Neuronal stem cell (in vitro differentiated cells): ENCODE results near the gene PCDHA9.

Experiments
- DNase-seq: peaks from one replicate; pipeline ENCODE4 v3.0.0-alpha.2; 2013; ENCODE audit warnings: low spot score
- H2AFZ ChIP-seq: one replicate; pipeline ENCODE4 v1.6.1; 2013; ENCODE audit warnings: mild to moderate bottlenecking, low read length, inconsistent platforms
- H2AK5ac ChIP-seq: 2 replicates; pipeline ENCODE4 v1.6.1; 2013; ENCODE audit warnings: low read depth, mild to moderate bottlenecking, inconsistent platforms, low read length, moderate library complexity, mixed read lengths
- H2BK120ac ChIP-seq: 2 replicates; pipeline ENCODE4 v1.6.1; 2013; ENCODE audit warnings: low read depth, mild to moderate bottlenecking, inconsistent platforms, low read length, moderate library complexity, mixed read lengths
- H2BK12ac ChIP-seq: one replicate; pipeline ENCODE4 v1.6.1; 2013; ENCODE audit warnings: low read length, inconsistent platforms
- H2BK15ac ChIP-seq: 2 replicates; pipeline ENCODE4 v1.6.1; 2013; ENCODE audit warnings: mild to moderate bottlenecking, low read length, inconsistent platforms, mixed read lengths
- H2BK5ac ChIP-seq: one replicate; pipeline ENCODE4 v1.6.1; 2013; ENCODE audit warnings: inconsistent platforms, mild to moderate bottlenecking, low read length, moderate library complexity
- H3K14ac ChIP-seq: one replicate; pipeline ENCODE4 v1.6.1; 2013; ENCODE audit warnings: low read length, inconsistent platforms
- H3K18ac ChIP-seq: 2 replicates; pipeline ENCODE4 v1.6.1; 2013; ENCODE audit warnings: low read length, inconsistent platforms
- H3K23ac ChIP-seq: 2 replicates; pipeline ENCODE4 v1.6.1; 2013; ENCODE audit warnings: low read depth, mild to moderate bottlenecking, mixed read lengths, low read length, inconsistent platforms; ENCODE audit not compliant: poor library complexity
- H3K27ac ChIP-seq: replicated peaks from 3 replicates; pipeline ENCODE4 v1.5.1; 2013; ENCODE audit warnings: low read length, inconsistent platforms
- H3K27me3 ChIP-seq, 3 experiments: 2 replicates each; pipeline ENCODE4 v1.6.1; 2013; ENCODE audit warnings: low read length in 3 of 3, mild to moderate bottlenecking in 2 of 3, inconsistent platforms in 1 of 3, low read depth in 1 of 3, mixed read lengths in 1 of 3, moderate library complexity in 1 of 3; ENCODE audit not compliant: control insufficient read depth in 3 of 3, insufficient read depth in 3 of 3
- H3K36me3 ChIP-seq, 2 donors: replicated peaks in 1 of 2; 2 replicates each; pipeline ENCODE4 v1.6.1; 2013; ENCODE audit warnings: low read length in 2 of 2; ENCODE audit not compliant: control insufficient read depth in 2 of 2, insufficient read depth in 2 of 2
- H3K4ac ChIP-seq: 2 replicates; pipeline ENCODE4 v1.6.1; 2013; ENCODE audit warnings: inconsistent platforms, mild to moderate bottlenecking, low read length, moderate library complexity
- H3K4me1 ChIP-seq, 2 donors: 1 replicate in 1 of 2; 2 replicates in 1 of 2; pipeline ENCODE4 v1.6.1; 2013; ENCODE audit warnings: low read length in 2 of 2, low read depth in 1 of 2; ENCODE audit not compliant: control insufficient read depth in 2 of 2, insufficient read depth in 1 of 2
- H3K4me2 ChIP-seq: one replicate; pipeline ENCODE4 v1.6.1; 2013; ENCODE audit warnings: mild to moderate bottlenecking, low read length, inconsistent platforms; ENCODE audit not compliant: insufficient read depth, poor library complexity, severe bottlenecking
- H3K4me3 ChIP-seq, 2 donors: 2 replicates each; pipeline ENCODE4 v1.5.1; 2013; ENCODE audit warnings: low read length in 2 of 2, mild to moderate bottlenecking in 2 of 2, inconsistent platforms in 1 of 2, moderate library complexity in 1 of 2
- H3K79me1 ChIP-seq: one replicate; pipeline ENCODE4 v1.6.1; 2013; ENCODE audit warnings: low read depth, mild to moderate bottlenecking, inconsistent platforms, low read length, moderate library complexity
- H3K9ac ChIP-seq: one replicate; pipeline ENCODE4 v1.6.1; 2013; ENCODE audit warnings: mild to moderate bottlenecking, low read depth, low read length, inconsistent platforms; ENCODE audit not compliant: poor library complexity
- H3K9me3 ChIP-seq, 2 donors: replicated peaks in 1 of 2; 2 replicates each; pipeline versions ENCODE3 to v1.6.1; 2013; ENCODE audit warnings: low read length in 2 of 2, mild to moderate bottlenecking in 2 of 2, inconsistent platforms in 1 of 2, low read depth in 1 of 2, mixed read lengths in 1 of 2, moderate library complexity in 1 of 2; ENCODE audit not compliant: control insufficient read depth in 2 of 2, insufficient read depth in 1 of 2
- H4K8ac ChIP-seq: one replicate; pipeline ENCODE4 v1.6.1; 2013; ENCODE audit warnings: low read depth, mild to moderate bottlenecking, inconsistent platforms, low read length, moderate library complexity
- H4K91ac ChIP-seq: one replicate; pipeline ENCODE4 v1.6.1; 2013; ENCODE audit warnings: low read length, low read depth, mild to moderate bottlenecking, inconsistent platforms; ENCODE audit not compliant: poor library complexity
- WGBS, 2 donors: extraction: QIAGEN DNeasy Blood & Tissue Kit; methylation state at CpG; one replicate each; pipeline ENCODE4 v1.1.7; 2013; ENCODE audit warnings: missing lambda C conversion rate in 2 of 2, mixed read lengths in 1 of 2; ENCODE audit not compliant: insufficient read length in 2 of 2, insufficient replicate concordance in 1 of 2; ENCODE audit errors: extremely low coverage in 2 of 2; 5-methylcytosine and 5-hydroxymethylcytosine counted together

Gene PCDHA9

DNA sequence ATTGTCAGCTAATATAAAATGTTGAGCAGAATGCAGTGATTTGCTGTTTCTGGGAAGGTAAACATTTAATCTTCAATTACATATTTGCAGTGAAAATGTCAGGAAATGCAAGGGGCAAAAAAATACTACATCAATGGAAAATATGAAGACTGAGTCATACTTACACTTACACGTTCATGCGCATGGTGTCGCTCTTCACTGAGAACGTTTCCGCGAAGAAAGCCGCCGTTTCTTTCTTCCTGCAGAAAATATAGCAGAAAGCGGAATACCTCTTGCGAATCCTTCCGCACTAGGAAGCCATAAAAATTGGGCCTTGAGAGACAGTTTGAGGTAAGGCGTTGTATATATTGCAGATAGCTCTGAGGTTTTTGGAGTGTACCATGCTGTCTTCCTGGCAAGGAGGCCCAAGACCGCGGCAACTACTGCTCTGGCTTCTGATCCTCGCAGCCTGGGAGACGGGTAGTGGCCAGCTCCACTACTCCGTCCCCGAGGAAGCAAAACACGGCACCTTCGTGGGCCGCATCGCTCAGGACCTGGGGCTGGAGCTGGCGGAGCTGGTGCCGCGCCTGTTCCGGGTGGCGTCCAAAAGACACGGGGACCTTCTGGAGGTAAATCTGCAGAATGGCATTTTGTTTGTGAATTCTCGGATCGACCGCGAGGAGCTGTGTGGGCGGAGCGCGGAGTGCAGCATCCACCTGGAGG lies 33.9 kb downstream of the PCDHA9 start, which contains the start of gene PCDHA13:
TSS of gene PCDHA13 (plus strand) at position 236 of the 702 bp plus-strand sequence. CDS start at position 381, 145 bp downstream.
- no CpG with 5 or more reads among the region's 35 CpGs for WGBS, 2 donors
- Histone ChIP-seq H2BK5ac (no peak within 1 kb of the TSS), H2AFZ (no peak within 1 kb of the TSS), H3K79me1 (peaks cover 10% of the 10 kb centered on the region), H3K27ac (no peak within 1 kb of the TSS), H2BK120ac (no peak within 1 kb of the TSS), H3K23ac (no peak within 1 kb of the TSS), H3K9me3 (peaks cover 12 to 37% of the 10 kb centered on the region in 2 donors), H2AK5ac (no peak within 1 kb of the TSS), H3K4me2 (no peak within 1 kb of the TSS), H2BK15ac (no peak within 1 kb of the TSS), H3K4me3 (peak within 1 kb of the TSS in 1 of 2 donors; percentile 39), H4K8ac (no peak within 1 kb of the TSS), H3K14ac (no peak within 1 kb of the TSS), H4K91ac (no peak within 1 kb of the TSS), H2BK12ac (no peak within 1 kb of the TSS), H3K9ac (no peak within 1 kb of the TSS), H3K36me3 (peaks cover 17 to 24% of the 10 kb centered on the region in 2 donors), H3K27me3 (no peaks in the 10 kb centered on the region), H3K4ac (no peak within 1 kb of the TSS), H3K4me1 (no peaks in the 10 kb centered on the region), H3K18ac (no peak within 1 kb of the TSS)
- DNase-seq = no peak

DNA sequence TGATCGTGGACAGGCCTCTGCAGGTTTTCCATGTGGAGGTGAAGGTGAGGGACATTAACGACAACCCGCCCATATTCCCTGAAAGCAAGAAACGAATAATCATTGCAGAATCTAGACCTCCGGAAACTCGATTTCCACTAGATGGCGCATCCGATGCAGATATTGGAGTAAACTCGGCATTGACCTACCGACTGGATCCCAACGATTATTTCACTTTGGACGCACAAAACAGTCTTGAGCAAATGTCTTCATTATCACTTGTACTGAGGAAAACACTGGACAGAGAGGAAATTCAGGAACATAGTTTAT lies 34.4 kb downstream of the PCDHA9 start:
- WGBS, 2 donors = no CpG with 5 or more reads among the region's 12 CpGs
- Histone ChIP-seq H3K9ac (no peak overlapping the region), H4K8ac (no peak overlapping the region), H4K91ac (no peak overlapping the region), H3K4me3 (no peak overlapping the region), H2BK120ac (no peak overlapping the region), H2BK12ac (no peak overlapping the region), H3K36me3 (peaks cover 12 to 19% of the 10 kb centered on the region in 2 donors), H3K14ac (no peak overlapping the region), H3K4me2 (no peak overlapping the region), H2AK5ac (no peak overlapping the region), H3K9me3 (peaks cover 10 to 32% of the 10 kb centered on the region in 2 donors), H2BK15ac (no peak overlapping the region), H3K4me1 (no peaks in the 10 kb centered on the region), H3K4ac (no peak overlapping the region), H2BK5ac (no peak overlapping the region), H3K79me1 (peaks cover 5% of the 10 kb centered on the region), H3K27me3 (no peaks in the 10 kb centered on the region), H3K18ac (no peak overlapping the region), H2AFZ (no peak overlapping the region), H3K23ac (no peak overlapping the region), H3K27ac (no peak overlapping the region)
- DNase-seq = no peak

DNA sequence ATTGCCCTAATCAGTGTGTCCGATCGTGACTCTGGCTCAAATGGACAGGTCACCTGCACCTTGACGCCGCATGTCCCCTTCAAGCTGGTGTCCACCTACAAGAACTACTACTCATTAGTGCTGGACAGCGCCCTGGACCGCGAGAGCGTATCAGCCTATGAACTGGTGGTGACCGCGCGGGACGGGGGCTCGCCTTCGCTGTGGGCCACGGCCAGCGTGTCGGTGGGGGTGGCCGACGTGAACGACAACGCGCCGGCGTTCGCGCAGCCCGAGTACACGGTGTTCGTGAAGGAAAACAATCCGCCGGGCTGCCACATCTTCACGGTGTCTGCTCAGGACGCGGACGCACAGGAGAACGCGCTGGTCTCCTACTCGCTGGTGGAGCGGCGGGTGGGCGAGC lies 35.2 kb downstream of the PCDHA9 start:
- DNase-seq = no peak
- Histone ChIP-seq H2BK12ac (no peak overlapping the region), H2AFZ (no peak overlapping the region), H3K27ac (no peak overlapping the region), H3K23ac (peak overlapping the region; percentile 17), H3K79me1 (peaks cover 4% of the 10 kb centered on the region), H2BK120ac (no peak overlapping the region), H3K4me3 (peak overlapping the region in 1 of 2 donors; percentile 49), H2BK5ac (no peak overlapping the region), H3K4me2 (no peak overlapping the region), H3K36me3 (peaks cover 12 to 16% of the 10 kb centered on the region in 2 donors), H4K8ac (no peak overlapping the region), H2AK5ac (no peak overlapping the region), H4K91ac (no peak overlapping the region), H3K4ac (no peak overlapping the region), H3K9me3 (peaks cover 10 to 24% of the 10 kb centered on the region in 2 donors), H3K27me3 (no peaks in the 10 kb centered on the region), H3K9ac (no peak overlapping the region), H3K18ac (no peak overlapping the region), H2BK15ac (no peak overlapping the region), H3K14ac (no peak overlapping the region), H3K4me1 (no peaks in the 10 kb centered on the region)
- WGBS, 2 donors = no CpG with 5 or more reads among the region's 41 CpGs

DNA sequence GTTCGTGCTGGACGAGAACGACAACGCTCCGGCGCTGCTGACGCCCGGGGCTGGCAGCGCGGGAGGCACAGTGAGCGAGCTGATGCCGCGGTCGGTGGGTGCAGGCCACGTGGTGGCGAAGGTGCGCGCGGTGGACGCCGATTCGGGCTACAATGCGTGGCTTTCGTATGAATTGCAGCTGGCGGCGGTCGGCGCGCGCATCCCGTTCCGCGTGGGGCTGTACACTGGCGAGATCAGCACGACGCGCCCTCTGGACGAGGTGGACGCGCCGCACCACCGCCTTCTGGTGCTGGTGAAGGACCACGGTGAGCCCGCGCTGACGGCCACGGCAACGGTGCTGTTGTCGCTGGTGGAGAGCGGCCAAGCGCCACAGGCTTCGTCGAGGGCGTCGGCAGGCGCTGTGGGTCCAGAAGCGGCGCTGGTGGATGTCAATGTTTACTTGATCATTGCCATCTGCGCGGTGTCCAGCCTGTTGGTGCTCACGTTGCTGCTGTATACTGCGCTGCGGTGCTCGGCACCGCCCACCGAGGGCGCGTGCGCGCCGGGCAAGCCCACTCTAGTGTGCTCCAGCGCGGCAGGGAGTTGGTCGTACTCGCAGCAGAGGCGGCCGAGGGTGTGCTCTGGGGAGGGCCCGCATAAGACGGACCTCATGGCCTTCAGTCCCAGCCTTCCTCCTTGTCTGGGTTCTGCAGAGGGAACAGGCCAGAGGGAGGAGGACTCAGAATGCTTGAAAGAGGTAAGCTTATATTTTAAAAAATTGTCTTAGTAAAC lies 35.9 kb downstream of the PCDHA9 start:
- no peak overlapping the region for H4K8ac ChIP-seq
- H3K36me3 ChIP-seq = peaks cover 12 to 16% of the 10 kb centered on the region in 2 donors
- peak overlapping the region; percentile 80 for H3K23ac ChIP-seq
- no peak for DNase-seq
- H3K27me3 ChIP-seq = no peaks in the 10 kb centered on the region
- no peak overlapping the region for H3K18ac ChIP-seq
- H3K9ac ChIP-seq = no peak overlapping the region
- no CpG with 5 or more reads among the region's 79 CpGs for WGBS, 2 donors
- no peaks in the 10 kb centered on the region for H3K4me1 ChIP-seq
- H4K91ac ChIP-seq = no peak overlapping the region
- no peak overlapping the region for H2BK15ac ChIP-seq
- H2AFZ ChIP-seq = no peak overlapping the region
- H3K79me1 ChIP-seq = peaks cover 4% of the 10 kb centered on the region
- H3K4ac ChIP-seq = no peak overlapping the region
- H3K14ac ChIP-seq = peak overlapping the region; percentile 56
- no peak overlapping the region for H2BK120ac ChIP-seq
- no peak overlapping the region for H2AK5ac ChIP-seq
- H2BK5ac ChIP-seq = no peak overlapping the region
- H3K4me2 ChIP-seq = no peak overlapping the region
- H2BK12ac ChIP-seq = no peak overlapping the region
- H3K9me3 ChIP-seq = peaks cover 10 to 24% of the 10 kb centered on the region in 2 donors
- no peak overlapping the region for H3K27ac ChIP-seq
- H3K4me3 ChIP-seq = peak overlapping the region in 1 of 2 donors; percentile 44
